ENCODE measurements around the gene FSTL5.

GRCh38 chr4:161936625-161937550 is 226.9 kb downstream of the FSTL5 start:
- TF ChIP-seq CTCF (IDR thresholded peaks at IDR 0.05; ENCODE audit: low read depth, low read length, poor library complexity, severe bottlenecking) (no peak), EZH2phosphoT487 (IDR thresholded peaks at IDR 0.05; ENCODE audit: borderline replicate concordance, low read length) (no peak)

Data from DOHH2 (cell line).